Brain microvascular endothelial cell (primary cell): ENCODE results near the gene PNPLA3.
A peak's percentile ranks its signal among the peaks of the same experiment; 100 is the strongest.

ENCODE experiments used
- DNase-seq: peaks from one replicate; pipeline ENCODE4 v3.0.0-alpha.2; 2020
- H3K27ac ChIP-seq: fragments of 250-450 bp; sonication (Bioruptor Pico); 2 replicates; pipeline ENCODE4 v1.5.1; 2020; ENCODE audit warnings: mild to moderate bottlenecking, moderate library complexity
- H3K27me3 ChIP-seq: fragments of 250-450 bp; sonication (Bioruptor Pico); replicated peaks from 2 replicates; pipeline ENCODE4 v1.5.1; 2020; ENCODE audit warnings: mild to moderate bottlenecking
- H3K36me3 ChIP-seq: fragments of 250-450 bp; sonication (Bioruptor Pico); replicated peaks from 2 replicates; pipeline ENCODE4 v1.5.1; 2020; ENCODE audit warnings: mild to moderate bottlenecking
- H3K4me3 ChIP-seq: 2 replicates; pipeline ENCODE4 v1.5.1; 2011; ENCODE audit warnings: low read depth, mild to moderate bottlenecking, control low read depth, low read length, moderate library complexity
- in situ Hi-C: cut with HindIII; loops from 2 replicates; pipeline ENCODE4 v1.10.0; 2017; ENCODE audit warnings: low sequenced_read_pairs, low pct_ligation_motif_present
- TF ChIP-seq, protein P1 (sequence below): IDR thresholded peaks from 2 replicates; pipeline ENCODE4 v1.5.1; 2011; ENCODE audit warnings: low read depth, mild to moderate bottlenecking, moderate library complexity, low read length, control low read depth, inconsistent platforms; ENCODE audit errors: missing control alignments

PNPLA3 gene

DNA sequence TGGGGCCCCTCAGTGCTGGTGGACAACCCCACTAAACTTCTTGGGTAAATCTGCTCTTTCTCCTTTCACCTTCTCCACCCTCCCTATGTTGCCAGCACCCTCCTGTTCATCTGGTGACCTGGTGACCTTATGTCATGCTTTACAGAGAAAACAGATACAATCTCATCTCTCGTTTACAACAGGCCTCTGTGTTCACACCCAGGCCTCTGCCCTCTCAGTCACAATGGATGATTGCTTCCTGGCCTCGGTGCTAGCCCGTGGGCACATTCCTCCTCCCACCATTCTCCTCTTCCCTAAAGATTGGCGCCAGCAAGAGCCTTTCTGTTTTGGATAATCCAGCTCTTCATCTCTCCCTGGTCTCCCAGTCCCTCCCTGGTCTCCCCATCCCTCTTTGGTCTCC, 12.3 kb upstream of the PNPLA3 start:
- peaks cover 3% of the 10 kb centered on the region for H3K27me3 ChIP-seq
- H3K4me3 ChIP-seq, result no peak overlapping the region
- no peak for DNase-seq
- H3K36me3 ChIP-seq, result no peaks in the 10 kb centered on the region
- no peak overlapping the region for H3K27ac ChIP-seq
- TF ChIP-seq, protein P1, sequence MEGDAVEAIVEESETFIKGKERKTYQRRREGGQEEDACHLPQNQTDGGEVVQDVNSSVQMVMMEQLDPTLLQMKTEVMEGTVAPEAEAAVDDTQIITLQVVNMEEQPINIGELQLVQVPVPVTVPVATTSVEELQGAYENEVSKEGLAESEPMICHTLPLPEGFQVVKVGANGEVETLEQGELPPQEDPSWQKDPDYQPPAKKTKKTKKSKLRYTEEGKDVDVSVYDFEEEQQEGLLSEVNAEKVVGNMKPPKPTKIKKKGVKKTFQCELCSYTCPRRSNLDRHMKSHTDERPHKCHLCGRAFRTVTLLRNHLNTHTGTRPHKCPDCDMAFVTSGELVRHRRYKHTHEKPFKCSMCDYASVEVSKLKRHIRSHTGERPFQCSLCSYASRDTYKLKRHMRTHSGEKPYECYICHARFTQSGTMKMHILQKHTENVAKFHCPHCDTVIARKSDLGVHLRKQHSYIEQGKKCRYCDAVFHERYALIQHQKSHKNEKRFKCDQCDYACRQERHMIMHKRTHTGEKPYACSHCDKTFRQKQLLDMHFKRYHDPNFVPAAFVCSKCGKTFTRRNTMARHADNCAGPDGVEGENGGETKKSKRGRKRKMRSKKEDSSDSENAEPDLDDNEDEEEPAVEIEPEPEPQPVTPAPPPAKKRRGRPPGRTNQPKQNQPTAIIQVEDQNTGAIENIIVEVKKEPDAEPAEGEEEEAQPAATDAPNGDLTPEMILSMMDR, result no peak
- in situ Hi-C loops, result no loop called here

GRCh38 chr22:43917521-43917920, 6.1 kb upstream of the PNPLA3 start:
- TF ChIP-seq, protein P1, result no peak
- no peak for DNase-seq
- Histone ChIP-seq H3K4me3 (no peak overlapping the region), H3K27me3 (peaks cover under 1% of the 10 kb centered on the region), H3K27ac (no peak overlapping the region), H3K36me3 (no peaks in the 10 kb centered on the region)
- in situ Hi-C loops, result no loop called here

- Histone ChIP-seq H3K4me3 (no peak overlapping the region), H3K27ac (no peak overlapping the region), H3K27me3 (no peaks in the 10 kb centered on the region), H3K36me3 (no peaks in the 10 kb centered on the region)
- peak; percentile 51 for DNase-seq
- TF ChIP-seq, protein P1, result no peak
- in situ Hi-C loops, result no loop called here
Measured at GRCh38 chr22:43919106-43919973, 4.3 kb upstream of the PNPLA3 start.

DNA sequence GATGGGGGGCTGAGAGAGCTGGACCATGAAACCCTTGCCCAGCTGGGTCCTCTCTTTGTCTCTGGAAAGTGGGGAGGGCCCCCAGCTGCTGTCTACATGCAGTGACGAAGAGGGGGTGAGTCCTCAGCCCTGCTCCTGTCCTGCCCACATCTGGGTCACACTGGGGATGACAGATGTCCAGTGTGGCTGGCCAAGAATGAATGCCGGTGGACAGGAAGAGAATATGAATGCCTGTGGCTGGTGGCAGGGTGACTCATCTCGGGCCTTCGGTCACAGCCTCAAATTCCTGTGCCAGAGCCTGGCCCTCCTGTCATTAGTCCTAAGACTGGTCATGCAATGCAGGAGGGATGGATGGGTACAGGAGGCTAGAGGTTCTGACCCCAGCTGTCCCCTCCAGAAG, 2.2 kb upstream of the PNPLA3 start:
- Histone ChIP-seq H3K4me3 (no peak overlapping the region), H3K27ac (no peak overlapping the region), H3K36me3 (no peaks in the 10 kb centered on the region), H3K27me3 (no peaks in the 10 kb centered on the region)
- in situ Hi-C loops, result no loop called here
- DNase-seq, result peak; percentile 65
- TF ChIP-seq, protein P1, result no peak

GRCh38 chr22:43922123-43922522, 1.5 kb upstream of the PNPLA3 start:
- Histone ChIP-seq H3K27me3 (no peaks in the 10 kb centered on the region), H3K27ac (no peak overlapping the region), H3K4me3 (no peak overlapping the region), H3K36me3 (no peaks in the 10 kb centered on the region)
- in situ Hi-C loops, result no loop called here
- DNase-seq, result no peak
- TF ChIP-seq, protein P1, result peak; percentile 38
